SK-N-MC (cell line): ENCODE data around the gene DNAJB1.

Experiments used
- EZH2 ChIP-seq: fragments of 200-600 bp; sonication (generic); IDR thresholded peaks from one replicate; pipeline ENCODE4 v1.6.1; 2017; ENCODE audit warnings: antibody characterized with exemption
- POLR2AphosphoS5 ChIP-seq: IDR thresholded peaks from 2 replicates; pipeline ENCODE4 v1.6.1; 2012; ENCODE audit warnings: mild to moderate bottlenecking, low read depth, low read length, borderline replicate concordance

- TF ChIP-seq EZH2 = no peak
- no peak for TF ChIP-seq POLR2AphosphoS5
These were observed 1.7 kb upstream of the DNAJB1 start for GRCh38 chr19:14519860-14520407.
